Progenitor cell of endocrine pancreas (in vitro differentiated cells): ENCODE results near the gene SEMA7A. TPM values are rescaled to one million over a fixed set of nuclear protein-coding genes. Genes with fewer than 3 reads are reported as not detected.

Experiments
- DNase-seq: peaks from one replicate; pipeline ENCODE4 v3.0.0; 2021; ENCODE audit warnings: low spot score; ENCODE audit not compliant: unreplicated experiment
- H3K27ac Mint-ChIP-seq: 2 replicates; pipeline ENCODE4 v1.8.0; 2021; ENCODE audit warnings: mild to moderate bottlenecking, moderate library complexity, mixed read lengths
- H3K27me3 Mint-ChIP-seq: 2 replicates; pipeline ENCODE4 v1.8.0; 2021; ENCODE audit warnings: mixed read lengths
- H3K36me3 Mint-ChIP-seq: 2 replicates; pipeline ENCODE4 v1.8.0; 2022; ENCODE audit warnings: mixed read lengths; ENCODE audit not compliant: insufficient read depth
- H3K4me1 Mint-ChIP-seq: 2 replicates; pipeline ENCODE4 v1.8.0; 2021; ENCODE audit warnings: low read depth, mixed read lengths
- H3K4me3 Mint-ChIP-seq: 2 replicates; pipeline ENCODE4 v1.8.0; 2021; ENCODE audit warnings: low read depth, mild to moderate bottlenecking, moderate library complexity, mixed read lengths
- H3K9me3 Mint-ChIP-seq: 2 replicates; pipeline ENCODE4 v1.8.0; 2021; ENCODE audit warnings: low read depth, mixed read lengths
- CTCF ChIP-seq: fragments of 200-600 bp; sonication (generic); IDR thresholded peaks from one replicate; pipeline ENCODE4 v1.5.0; 2021; ENCODE audit warnings: antibody characterized with exemption, mild to moderate bottlenecking; ENCODE audit not compliant: unreplicated experiment
- total RNA-seq: library from RNA; stranded (reverse); gene quantifications from 2 replicates; pipeline ENCODE4 v1.2.1, GENCODE V29; 2021

Gene SEMA7A
- total RNA-seq, 1 donor from 2014 or later, result 1.9 TPM

- no peak overlapping the region for H3K27ac Mint-ChIP-seq
- H3K36me3 Mint-ChIP-seq, result no peaks in the 10 kb centered on the region
- TF ChIP-seq CTCF, result no peak
- DNase-seq, result no peak
- H3K4me3 Mint-ChIP-seq, result no peak overlapping the region
- H3K27me3 Mint-ChIP-seq, result peaks cover 28% of the 10 kb centered on the region
- no peaks in the 10 kb centered on the region for H3K9me3 Mint-ChIP-seq
- H3K4me1 Mint-ChIP-seq, result peaks cover 4% of the 10 kb centered on the region
Measured at GRCh38 chr15:74426404-74427281, 7.1 kb downstream of the SEMA7A start.

- Mint-ChIP-seq H3K27me3 (peaks cover 18% of the 10 kb centered on the region), H3K4me1 (peaks cover 7% of the 10 kb centered on the region)
Measured at GRCh38 chr15:74425630-74426029, 8.1 kb downstream of the SEMA7A start.

GRCh38 chr15:74424901-74425528 lies 8.7 kb downstream of the SEMA7A start:
- TF ChIP-seq CTCF, result no peak
- peaks cover 11% of the 10 kb centered on the region for H3K27me3 Mint-ChIP-seq
- H3K4me1 Mint-ChIP-seq, result peaks cover 7% of the 10 kb centered on the region
- DNase-seq, result no peak
- H3K27ac Mint-ChIP-seq, result no peak overlapping the region
- H3K4me3 Mint-ChIP-seq, result no peak overlapping the region
- no peaks in the 10 kb centered on the region for H3K9me3 Mint-ChIP-seq
- H3K36me3 Mint-ChIP-seq, result no peaks in the 10 kb centered on the region

More at GRCh38 chr15:74425630-74426029, 8.1 kb downstream of the SEMA7A start:
- no peaks in the 10 kb centered on the region for H3K36me3 Mint-ChIP-seq
- H3K27ac Mint-ChIP-seq, result no peak overlapping the region
- no peaks in the 10 kb centered on the region for H3K9me3 Mint-ChIP-seq
- H3K4me3 Mint-ChIP-seq, result no peak overlapping the region
- no peak for DNase-seq
- no peak for TF ChIP-seq CTCF

GRCh38 chr15:74423431-74424257 lies 10.1 kb downstream of the SEMA7A start:
- no peak for TF ChIP-seq CTCF
- no peak overlapping the region for H3K4me3 Mint-ChIP-seq

More at GRCh38 chr15:74423431-74424257, 10.1 kb downstream of the SEMA7A start:
- H3K9me3 Mint-ChIP-seq, result no peaks in the 10 kb centered on the region
- no peak for DNase-seq
- peaks cover 10% of the 10 kb centered on the region for H3K4me1 Mint-ChIP-seq
- H3K27ac Mint-ChIP-seq, result peak overlapping the region; percentile 3
- H3K36me3 Mint-ChIP-seq, result no peaks in the 10 kb centered on the region
- H3K27me3 Mint-ChIP-seq, result peaks cover 6% of the 10 kb centered on the region
